Measurements from ENCODE around the gene ZFX. TPM values are rescaled to one million over a fixed set of nuclear protein-coding genes. Genes with fewer than 3 reads are reported as not detected.

Gene ZFX
- total RNA-seq (2022) (33.6 and 36.1 TPM in 2 replicates), Bru-seq, nascent RNA (percentile 90 among the genes with signal in this experiment), BruChase-seq, experiment 1, labeled RNA remaining after a 2-hour chase (percentile 88 among the genes with signal in this experiment), BruChase-seq, experiment 2, labeled RNA remaining after a 6-hour chase (percentile 81 among the genes with signal in this experiment)
- long read RNA-seq, full-length matches to known transcripts = 2 of 14 reads
- long read RNA-seq, partial matches to known transcripts = 0 of 14 reads
- long read RNA-seq, other reads (novel, unspliced or antisense) = 12 of 14 reads

DNA sequence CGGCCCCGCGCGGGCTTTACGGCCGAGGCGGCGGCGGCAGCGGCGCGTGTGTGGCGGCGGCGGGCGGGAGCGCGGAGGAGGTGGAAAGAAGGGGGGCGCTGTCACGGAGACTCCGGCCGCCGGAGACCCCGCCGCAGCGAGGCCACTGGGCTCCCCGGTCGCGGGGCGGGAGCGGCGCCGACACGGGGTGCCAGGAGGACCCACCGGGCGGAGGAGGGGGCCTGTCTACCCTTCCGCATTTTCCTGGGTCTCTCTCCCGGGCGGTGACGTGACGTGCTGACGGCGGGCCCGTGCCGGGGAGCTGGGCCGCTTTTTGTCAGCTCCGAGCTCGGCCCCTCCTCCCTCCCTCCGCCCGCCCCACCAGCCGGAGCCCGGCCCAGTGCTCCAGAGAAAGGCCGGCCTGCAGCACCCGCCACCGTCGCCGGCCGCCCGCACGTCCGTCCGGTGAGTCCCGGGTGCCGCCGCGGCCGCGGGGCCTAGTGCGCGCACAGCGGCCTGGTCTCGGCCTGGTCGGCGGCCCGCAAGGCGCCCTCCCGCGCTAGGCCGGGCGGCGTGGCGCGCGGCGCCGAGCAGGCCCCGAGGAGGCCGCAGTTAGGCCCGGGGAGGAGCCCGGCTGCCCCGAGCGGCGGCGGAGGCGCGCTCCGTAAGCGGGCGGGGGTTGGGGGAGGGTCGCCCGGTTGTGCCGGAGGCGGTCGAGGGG lies at the start of gene ZFX:
Gene ZFX (plus strand): TSS at position 379 of the 700 bp plus-strand sequence. CDS start 23,014 bp downstream, outside the sequence.
- intact Hi-C loops (cut with micrococcal nuclease; ENCODE audit: unreplicated experiment) = loop anchor here (1.0 to 5.0 kb wide), 4 partner anchors 38 to 95 kb away; partner anchors contain the start of gene EIF2S3
- DNase-seq = peak; percentile 65 to 74
- H3K27me3 Mint-ChIP-seq (ENCODE audit: insufficient read depth, unreplicated experiment) = no peaks in the 10 kb centered on the region
- no TSS peak for BruUV-seq (replicated peaks)
- ChIA-PET POLR2A (interaction anchor here (1.0 to 1.5 kb wide), 3 partner anchors 41 to 124 kb away, joined by 3 to 6 read pairs (median 4); no protein-coding TSS in a partner anchor), CTCF (no interaction called here)
- TF ChIP-seq, protein P1, sequence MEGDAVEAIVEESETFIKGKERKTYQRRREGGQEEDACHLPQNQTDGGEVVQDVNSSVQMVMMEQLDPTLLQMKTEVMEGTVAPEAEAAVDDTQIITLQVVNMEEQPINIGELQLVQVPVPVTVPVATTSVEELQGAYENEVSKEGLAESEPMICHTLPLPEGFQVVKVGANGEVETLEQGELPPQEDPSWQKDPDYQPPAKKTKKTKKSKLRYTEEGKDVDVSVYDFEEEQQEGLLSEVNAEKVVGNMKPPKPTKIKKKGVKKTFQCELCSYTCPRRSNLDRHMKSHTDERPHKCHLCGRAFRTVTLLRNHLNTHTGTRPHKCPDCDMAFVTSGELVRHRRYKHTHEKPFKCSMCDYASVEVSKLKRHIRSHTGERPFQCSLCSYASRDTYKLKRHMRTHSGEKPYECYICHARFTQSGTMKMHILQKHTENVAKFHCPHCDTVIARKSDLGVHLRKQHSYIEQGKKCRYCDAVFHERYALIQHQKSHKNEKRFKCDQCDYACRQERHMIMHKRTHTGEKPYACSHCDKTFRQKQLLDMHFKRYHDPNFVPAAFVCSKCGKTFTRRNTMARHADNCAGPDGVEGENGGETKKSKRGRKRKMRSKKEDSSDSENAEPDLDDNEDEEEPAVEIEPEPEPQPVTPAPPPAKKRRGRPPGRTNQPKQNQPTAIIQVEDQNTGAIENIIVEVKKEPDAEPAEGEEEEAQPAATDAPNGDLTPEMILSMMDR (IDR thresholded peaks at IDR 0.05; ENCODE audit: insufficient read depth in 1 of 2, low read depth in 1 of 2, low read length in 1 of 2, severe bottlenecking in 1 of 2, unreplicated experiment in 1 of 2) = no peak
- Histone ChIP-seq H3K36me3 (ENCODE audit: control insufficient read depth, insufficient read depth, low read length) (no peaks in the 10 kb centered on the region), H3K4me3 (ENCODE audit: low read depth, low read length) (peak within 1 kb of the TSS; percentile 75), H3K9me3 (no peaks in the 10 kb centered on the region), H3K27me3 (replicated peaks; ENCODE audit: control insufficient read depth, insufficient read depth, low read length) (no peaks in the 10 kb centered on the region), H3K4me1 (peaks cover 37% of the 10 kb centered on the region)
- H3K27ac Mint-ChIP-seq (ENCODE audit: unreplicated experiment) = peak within 1 kb of the TSS; percentile 74
- H3K9me3 Mint-ChIP-seq (ENCODE audit: unreplicated experiment) = no peaks in the 10 kb centered on the region
- H3K4me3 Mint-ChIP-seq (ENCODE audit: unreplicated experiment) = peak within 1 kb of the TSS; percentile 80
- H3K4me1 Mint-ChIP-seq (ENCODE audit: low read depth, unreplicated experiment) = peaks cover 18% of the 10 kb centered on the region
- peaks cover 37% of the 10 kb centered on the region for H3K36me3 Mint-ChIP-seq (ENCODE audit: insufficient read depth, unreplicated experiment)

GRCh38 chrX:24100713-24101112 lies 48.8 kb upstream of the ZFX start:
- CTCF ChIA-PET = interaction anchor here (0.5 kb wide), 1 partner anchor 47 kb away, joined by 4 read pairs; no protein-coding TSS in a partner anchor
- no peak overlapping the region for H3K4me3 ChIP-seq (ENCODE audit: low read depth, low read length)
- TF ChIP-seq, protein P1 (IDR thresholded peaks at IDR 0.05; ENCODE audit: insufficient read depth in 1 of 2, low read depth in 1 of 2, low read length in 1 of 2, severe bottlenecking in 1 of 2, unreplicated experiment in 1 of 2) = no peak
- H3K27me3 ChIP-seq (replicated peaks; ENCODE audit: control insufficient read depth, insufficient read depth, low read length) = no peaks in the 10 kb centered on the region
- DNase-seq = peak; percentile 33 to 47
- no TSS peak for BruUV-seq (replicated peaks)
- no peaks in the 10 kb centered on the region for H3K9me3 ChIP-seq
- Mint-ChIP-seq H3K4me1 (ENCODE audit: low read depth, unreplicated experiment) (peaks cover 23% of the 10 kb centered on the region), H3K9me3 (ENCODE audit: unreplicated experiment) (no peaks in the 10 kb centered on the region), H3K27ac (ENCODE audit: unreplicated experiment) (peak overlapping the region; percentile 78), H3K27me3 (ENCODE audit: insufficient read depth, unreplicated experiment) (no peaks in the 10 kb centered on the region), H3K36me3 (ENCODE audit: insufficient read depth, unreplicated experiment) (no peaks in the 10 kb centered on the region), H3K4me3 (ENCODE audit: unreplicated experiment) (peak overlapping the region; percentile 22)
- peaks cover 13% of the 10 kb centered on the region for H3K4me1 ChIP-seq
- H3K36me3 ChIP-seq (ENCODE audit: control insufficient read depth, insufficient read depth, low read length) = no peaks in the 10 kb centered on the region
- intact Hi-C loops (cut with micrococcal nuclease; ENCODE audit: unreplicated experiment) = loop anchor here (1.0 kb wide), 1 partner anchor 46 kb away; no protein-coding TSS in a partner anchor
- POLR2A ChIA-PET = no interaction called here

- H3K9me3 ChIP-seq = no peaks in the 10 kb centered on the region
- Mint-ChIP-seq H3K27ac (ENCODE audit: unreplicated experiment) (no peak overlapping the region), H3K4me1 (ENCODE audit: low read depth, unreplicated experiment) (no peaks in the 10 kb centered on the region), H3K4me3 (ENCODE audit: unreplicated experiment) (no peak overlapping the region), H3K27me3 (ENCODE audit: insufficient read depth, unreplicated experiment) (no peaks in the 10 kb centered on the region), H3K9me3 (ENCODE audit: unreplicated experiment) (no peaks in the 10 kb centered on the region), H3K36me3 (ENCODE audit: insufficient read depth, unreplicated experiment) (no peaks in the 10 kb centered on the region)
- ChIA-PET POLR2A (interaction anchor here (0.6 kb wide), 1 partner anchor 54 kb away, joined by 6 read pairs; no protein-coding TSS in a partner anchor), CTCF (no interaction called here)
- no peaks in the 10 kb centered on the region for H3K36me3 ChIP-seq (ENCODE audit: control insufficient read depth, insufficient read depth, low read length)
- intact Hi-C loops (cut with micrococcal nuclease; ENCODE audit: unreplicated experiment) = no loop called here
- no peaks in the 10 kb centered on the region for H3K27me3 ChIP-seq (replicated peaks; ENCODE audit: control insufficient read depth, insufficient read depth, low read length)
- no peak for DNase-seq
- H3K4me3 ChIP-seq (ENCODE audit: low read depth, low read length) = no peak overlapping the region
- TF ChIP-seq, protein P1 (IDR thresholded peaks at IDR 0.05; ENCODE audit: insufficient read depth in 1 of 2, low read depth in 1 of 2, low read length in 1 of 2, severe bottlenecking in 1 of 2, unreplicated experiment in 1 of 2) = no peak
- no TSS peak for BruUV-seq (replicated peaks)
- no peaks in the 10 kb centered on the region for H3K4me1 ChIP-seq
Measured at GRCh38 chrX:24110069-24110468, 39.5 kb upstream of the ZFX start.
